Stimulated activated naive CD4-positive, alpha-beta T cell (primary cell): ENCODE measurements around the gene CASZ1.

Experiments used
- DNase-seq, 6 experiments: peaks; one replicate each; lab custom pipeline; 2025; lab: John Stamatoyannopoulos, UW

CASZ1 gene

DNA sequence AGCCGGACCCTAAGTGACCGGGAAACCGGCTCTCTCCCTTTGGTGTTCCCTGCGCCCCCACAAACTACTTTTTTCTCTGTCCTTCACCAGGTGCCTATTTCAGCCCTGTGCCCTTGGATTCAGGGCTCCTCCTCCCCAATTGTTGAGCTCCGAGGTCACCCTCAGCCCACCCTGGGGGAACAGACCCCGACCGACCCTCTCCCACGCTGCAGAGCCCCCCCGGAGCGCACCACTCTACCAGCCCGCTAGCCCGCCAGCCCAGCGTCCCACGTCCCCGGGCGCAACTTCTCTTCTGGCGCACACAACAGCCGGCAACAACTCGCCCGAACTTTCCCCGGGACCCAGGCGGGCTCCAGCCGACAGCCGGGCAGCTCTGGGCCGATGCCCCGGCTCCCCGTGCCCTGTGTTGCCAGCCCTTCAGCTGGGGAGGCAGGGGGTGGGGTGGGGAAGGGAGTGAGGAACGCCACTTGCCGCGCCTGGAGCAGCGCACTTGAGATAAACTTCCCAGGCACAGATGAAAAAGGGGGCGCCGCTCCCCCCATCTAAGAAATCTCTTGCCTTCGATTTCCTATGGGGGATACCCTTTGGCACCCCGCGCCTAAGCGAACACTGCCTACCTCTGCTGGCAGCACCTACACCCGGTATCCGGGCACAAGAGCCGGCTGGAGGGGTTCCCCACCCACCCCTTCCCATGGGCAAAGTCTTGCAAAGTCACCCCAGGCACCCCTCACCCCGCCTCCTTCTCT is 997 bp downstream of the CASZ1 start:
- DNase-seq, result no peak

DNA sequence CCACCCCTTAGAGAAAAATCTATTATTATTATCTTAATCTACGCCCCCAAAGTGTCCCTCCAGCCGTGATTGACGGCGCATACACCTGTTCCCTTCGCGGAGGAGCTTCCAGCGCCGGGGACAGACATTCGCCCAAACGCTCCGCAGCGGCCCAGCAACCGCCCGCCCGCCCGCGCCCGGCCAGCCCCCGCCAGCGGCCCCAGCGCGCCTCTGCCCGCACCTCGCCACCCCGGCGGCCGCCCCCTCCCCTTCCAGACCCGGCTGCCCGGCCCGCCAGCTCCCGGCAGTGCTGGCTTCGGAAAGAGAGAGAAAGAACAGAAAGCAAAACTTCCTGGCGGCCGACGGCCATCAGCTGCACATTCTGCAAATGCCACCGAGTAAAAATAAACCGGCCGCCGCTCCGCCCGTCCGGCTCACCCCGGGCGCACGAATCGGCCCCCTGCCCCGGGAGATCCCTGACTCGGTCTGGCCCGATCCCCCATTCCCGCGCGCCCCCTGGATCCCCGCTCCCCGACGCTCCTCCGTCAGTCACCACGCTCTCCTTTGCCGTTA is 1.6 kb downstream of the CASZ1 start:
- DNase-seq, result no peak

DNA sequence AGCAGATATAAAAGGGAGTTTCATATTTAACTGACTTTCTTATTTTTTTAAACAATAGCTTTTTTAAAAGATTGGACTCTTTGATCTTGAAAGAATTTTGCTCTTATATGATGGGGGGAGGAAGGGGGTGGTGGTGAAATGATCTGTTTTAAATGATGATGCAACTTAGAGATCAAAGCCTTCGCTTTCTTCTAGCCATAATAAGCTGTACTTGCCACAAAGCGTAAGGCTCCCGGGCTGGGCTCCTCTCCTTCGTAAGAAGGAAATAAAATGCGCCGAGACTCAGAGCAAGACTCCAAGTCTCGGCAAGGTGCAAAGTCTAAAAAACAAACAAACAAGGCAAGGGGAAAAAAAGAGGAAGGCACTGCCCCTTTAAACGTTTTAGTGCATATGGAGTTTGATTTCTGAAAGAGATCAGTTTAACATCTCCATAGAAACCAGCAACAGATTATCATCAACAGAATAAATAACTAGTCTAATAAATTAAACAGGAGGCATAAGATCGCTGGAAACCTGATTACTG is 3.3 kb downstream of the CASZ1 start:
- no peak for DNase-seq

DNA sequence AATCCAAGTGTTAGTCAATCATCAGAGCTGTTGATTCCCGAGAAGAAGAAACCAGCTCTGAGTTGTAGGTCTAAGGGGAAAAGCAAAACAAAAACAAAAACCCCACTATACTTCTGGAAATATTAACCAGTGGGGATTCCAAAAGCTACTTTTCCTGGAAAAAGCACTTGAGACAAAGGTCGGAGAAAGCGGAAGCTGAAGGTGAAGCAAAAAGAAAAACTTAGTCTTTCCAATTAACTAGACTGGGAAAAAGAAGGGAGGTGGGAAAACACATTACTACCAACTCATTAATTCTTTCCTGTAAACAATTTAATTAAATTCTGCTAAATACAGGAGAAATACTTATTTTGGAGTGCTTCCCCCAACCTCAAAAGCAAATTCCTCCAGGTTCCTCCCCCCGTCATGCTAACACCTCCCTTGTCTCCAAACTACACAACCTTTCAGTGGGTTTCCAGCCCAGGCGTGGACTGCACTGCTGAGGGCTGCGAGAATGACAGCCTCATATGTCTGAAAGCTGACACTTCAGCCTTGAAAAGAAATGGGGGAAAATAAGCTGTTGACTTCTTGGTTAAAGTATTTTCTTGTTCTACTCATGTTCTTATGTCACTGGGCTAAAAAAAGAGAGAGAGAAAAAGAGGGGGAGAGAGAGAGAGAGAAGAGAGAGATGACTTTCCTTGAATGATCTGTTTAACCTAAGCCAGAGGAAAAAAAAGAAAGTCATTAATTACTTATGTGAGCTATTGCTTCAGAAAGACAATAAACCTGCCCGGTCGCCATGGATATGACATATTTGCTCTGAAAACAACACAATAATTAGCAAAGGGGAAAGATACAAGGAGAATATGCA is 5.1 kb downstream of the CASZ1 start:
- DNase-seq, result no peak

DNA sequence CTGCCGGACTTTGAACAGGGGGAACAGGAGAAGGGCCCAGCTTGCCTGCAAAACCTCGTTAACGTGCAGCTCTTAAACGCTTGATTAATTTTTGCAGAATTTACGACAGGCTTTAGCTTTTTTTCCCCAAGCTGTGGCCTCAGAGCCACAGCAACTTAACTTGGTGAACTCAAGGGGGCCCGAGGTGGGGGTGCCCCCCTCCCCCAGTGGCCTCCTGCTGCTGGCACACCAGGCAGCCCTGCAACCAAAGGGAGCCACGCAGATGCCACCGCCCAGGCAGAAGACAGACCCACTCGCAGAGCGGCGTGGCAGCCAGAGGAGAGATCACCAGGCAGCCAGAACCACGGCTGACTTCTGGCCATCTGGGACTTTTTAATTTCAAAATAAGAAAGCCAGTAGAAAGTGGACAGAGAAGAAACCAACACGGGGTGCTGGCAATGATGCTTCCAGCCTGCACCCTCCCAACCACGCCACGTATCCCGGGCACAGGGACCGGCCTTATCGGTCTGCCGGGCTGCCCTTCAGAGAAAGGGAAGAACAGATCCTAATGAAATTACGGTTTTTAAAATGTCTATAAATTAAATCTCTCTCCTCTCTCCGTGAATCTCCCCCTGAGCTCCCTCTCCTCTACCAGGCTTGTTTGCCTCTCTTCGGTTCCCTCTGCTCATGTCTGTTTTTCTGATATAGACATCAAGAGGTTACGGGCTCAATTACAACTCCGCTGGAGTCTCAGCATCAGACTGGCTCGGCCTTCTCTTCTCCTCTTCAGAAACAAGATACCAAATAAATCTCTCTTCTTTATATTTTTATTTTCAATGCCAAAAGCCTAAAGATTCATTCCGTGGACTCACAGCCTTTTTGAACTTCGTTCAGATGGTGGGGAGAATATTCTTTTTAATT is 6.4 kb downstream of the CASZ1 start:
- DNase-seq, result no peak

DNA sequence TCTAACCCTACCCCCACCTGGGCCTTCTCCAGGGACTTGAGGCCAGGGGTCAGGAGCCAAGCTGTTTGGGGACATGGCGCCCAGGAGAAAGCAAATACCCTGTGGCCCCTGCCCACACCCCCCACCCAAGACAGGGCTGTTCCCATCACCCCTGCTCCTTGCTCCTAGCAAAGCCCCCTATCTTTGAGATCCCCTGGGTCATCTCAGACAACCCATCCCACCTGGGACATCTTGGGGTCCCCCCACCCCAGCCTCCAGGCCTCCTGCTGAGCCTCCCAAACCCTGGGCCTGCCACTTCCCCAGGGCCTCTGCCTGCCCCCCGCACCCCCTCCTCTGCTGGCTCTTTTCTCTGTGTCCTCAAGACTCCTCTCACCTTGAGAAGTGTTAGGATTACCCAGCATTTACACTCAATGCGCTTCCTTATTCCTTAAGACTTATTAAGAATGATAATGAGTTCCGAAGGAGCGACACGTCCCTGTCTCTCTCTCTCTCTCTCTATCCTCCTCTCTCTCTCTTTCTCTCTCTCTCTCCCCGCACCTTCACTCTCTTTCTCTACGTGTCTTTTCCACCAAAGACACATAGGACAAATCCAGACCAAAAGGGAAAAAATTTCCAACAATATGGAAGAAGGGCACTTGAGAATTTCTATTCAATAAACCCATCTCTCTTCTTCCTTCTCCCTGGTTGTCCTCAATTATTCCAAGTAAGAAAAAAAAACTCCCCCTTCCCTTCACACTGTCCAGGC is 7.2 kb downstream of the CASZ1 start:
- DNase-seq, result no peak

DNA sequence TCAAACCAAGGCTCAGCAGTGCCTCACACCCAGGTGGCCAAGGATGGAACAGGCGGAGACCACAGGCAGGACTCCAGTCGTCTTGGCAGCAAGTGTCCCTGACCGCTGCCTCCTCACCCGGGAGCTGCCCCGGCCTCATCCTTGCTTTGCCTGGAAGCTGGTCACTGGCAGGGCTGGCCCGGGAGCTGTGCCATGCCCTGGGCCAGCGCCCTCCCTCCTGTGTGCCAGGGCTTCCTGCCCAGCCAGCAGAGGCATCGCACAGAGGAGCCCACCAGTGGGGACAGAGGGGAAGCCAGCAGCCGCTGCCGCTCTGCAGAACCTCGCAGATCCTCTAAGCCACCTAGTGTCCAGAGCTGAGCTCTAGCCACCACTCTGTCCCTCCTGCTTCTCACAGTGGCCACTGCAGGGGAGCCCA is 7.8 kb downstream of the CASZ1 start:
- no peak for DNase-seq

DNA sequence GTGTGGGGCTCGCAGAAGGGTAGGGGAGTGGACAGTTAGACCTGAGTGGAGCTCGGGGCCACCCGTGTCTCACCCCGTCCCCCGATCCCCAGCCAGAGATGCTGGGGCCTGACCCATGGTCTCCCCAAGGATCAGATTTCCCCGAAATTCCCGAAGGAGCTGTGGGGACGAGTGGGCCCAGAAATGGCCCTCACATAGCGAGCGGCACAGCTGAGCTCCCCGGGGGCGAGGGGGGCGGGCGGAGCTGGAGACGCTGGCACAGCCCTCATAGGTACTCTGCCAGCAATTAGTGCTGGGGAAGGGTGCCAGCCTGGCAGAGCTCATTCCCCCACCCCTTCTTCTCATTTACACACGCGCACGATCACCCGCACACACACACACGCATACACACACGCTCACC is 9.2 kb downstream of the CASZ1 start:
- no peak for DNase-seq

DNA sequence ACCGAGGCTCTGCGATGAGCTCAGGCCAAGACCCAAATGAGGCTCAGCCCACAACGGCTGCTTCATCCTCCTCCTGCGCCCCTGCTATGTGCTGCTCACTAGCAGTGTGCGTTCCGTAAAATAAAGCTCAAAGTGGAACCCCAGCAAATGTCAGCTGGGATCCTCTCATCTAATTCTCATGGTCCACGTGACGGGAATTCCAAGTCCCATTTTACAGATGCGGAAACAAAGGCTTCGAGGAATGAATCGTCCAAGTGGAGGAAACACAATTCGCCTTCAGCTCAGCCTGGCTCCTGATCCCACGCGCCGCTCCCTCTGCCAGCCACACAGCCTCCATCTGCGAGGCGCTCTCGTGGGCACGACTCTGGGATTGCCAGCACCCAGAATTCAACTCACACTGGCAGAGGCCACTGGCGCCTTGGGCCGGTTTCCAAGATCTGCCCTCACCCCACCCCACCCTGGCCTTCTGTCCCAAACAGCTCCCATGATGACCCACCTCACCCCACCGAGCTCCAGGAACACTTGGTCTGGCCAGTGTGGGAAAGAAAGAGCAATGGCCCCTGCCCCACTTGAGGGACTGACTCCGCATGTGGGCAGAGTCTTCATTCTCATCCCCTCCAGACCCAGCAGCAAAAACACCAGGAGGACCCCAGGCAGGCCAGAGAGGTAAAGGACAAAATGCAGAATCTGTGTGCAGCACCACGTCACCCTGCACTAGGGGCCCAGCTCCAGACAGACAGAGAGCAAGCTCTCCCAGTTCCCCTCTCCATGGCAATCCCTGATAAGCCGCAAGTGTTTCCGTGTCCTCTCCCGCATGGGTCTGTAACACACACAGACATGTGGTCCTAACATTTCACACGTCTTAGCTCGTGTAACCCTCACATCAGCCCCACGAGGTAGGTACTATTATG is 10.5 kb downstream of the CASZ1 start:
- no peak for DNase-seq

DNA sequence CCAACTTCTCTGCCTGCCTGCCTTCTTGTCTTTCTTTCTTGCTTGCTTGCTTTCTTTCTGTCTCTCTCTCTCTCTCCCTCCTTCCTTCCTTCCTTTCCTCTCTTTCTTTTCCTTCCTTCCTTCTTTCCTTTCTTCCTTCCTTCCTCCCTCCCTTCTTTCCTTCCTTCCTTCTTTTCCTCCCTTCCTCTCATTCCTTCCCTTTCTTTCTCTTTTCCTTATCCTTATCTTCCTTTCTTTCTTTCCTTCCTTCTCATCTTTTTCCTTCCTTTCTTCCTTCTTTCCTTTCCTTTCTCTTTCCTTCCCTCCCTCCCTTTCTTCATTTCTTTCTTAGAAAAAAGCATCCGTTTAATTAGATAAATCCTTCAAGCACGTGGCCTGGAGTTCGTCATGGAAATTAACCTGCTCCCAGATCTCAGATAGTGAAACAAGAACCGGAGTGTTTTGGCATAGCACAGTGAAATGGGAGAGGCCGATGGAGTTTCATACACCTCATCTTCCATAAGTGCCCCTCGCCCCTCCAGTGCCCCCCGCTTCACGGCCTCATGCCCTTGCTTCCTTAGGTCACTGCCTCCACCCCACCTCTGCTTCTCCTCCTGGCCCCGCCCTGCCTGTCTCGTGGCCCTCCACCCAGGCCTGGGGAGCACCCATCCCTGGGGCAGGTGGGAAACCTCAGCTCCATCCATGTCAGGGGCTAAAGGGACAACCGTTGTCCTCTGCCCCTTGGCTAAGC is 11.3 kb downstream of the CASZ1 start:
- no peak for DNase-seq

DNA sequence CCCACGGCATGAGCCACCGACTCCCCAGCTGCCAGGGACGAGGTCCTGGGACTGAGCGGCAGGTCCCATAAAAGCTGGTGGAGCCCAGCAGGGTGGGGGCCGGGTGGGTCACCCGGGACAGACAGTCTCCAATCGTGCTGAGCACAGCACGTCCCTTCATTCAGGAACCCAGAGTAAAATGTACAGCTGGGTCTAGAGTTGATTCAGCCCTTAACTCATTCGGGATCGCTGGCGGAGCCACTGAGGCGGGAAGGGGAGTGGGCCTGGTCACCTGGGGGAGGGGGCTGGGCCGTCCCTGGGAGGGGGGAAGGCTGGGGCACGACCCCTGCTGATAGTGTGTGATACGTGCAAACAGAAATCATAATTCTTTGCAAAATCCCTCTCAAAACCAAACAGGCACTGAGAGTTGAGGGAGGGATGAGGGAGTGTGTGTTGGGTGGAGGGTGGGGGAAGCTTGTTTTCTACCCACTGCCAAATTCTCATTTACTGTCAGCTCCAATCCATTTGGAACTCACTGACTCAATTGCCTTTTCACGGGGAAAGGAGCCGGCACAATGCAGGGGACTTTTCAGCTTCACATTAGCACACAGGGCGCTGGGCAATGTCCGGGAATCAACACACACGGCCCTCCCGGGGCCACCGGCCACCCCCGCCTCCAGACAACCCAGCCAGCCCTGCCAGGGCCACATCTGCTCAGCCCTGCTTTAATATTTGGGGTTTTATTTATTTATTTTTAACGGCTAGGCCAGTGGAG is 13.8 kb downstream of the CASZ1 start:
- no peak for DNase-seq

DNA sequence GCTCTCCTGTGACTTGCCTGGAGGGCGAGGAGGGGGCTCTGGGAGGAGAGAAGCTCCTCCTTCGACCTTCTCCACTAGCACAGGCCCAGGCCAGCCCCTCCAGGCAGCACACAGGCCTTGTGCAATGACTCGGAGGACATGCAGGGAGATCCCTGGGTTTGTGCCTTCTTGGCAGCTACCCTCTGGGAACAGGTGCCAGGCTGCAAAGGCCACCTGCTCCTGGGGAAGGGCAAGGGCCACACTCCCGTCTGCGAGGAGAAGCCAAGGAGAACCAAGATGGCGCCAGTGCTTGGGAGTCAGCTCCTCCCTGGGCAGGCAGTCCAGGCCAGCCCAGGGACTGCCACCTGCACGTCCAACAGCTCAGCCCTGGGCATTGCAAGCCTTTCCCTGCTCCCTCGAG is 15.3 kb downstream of the CASZ1 start:
- DNase-seq, result no peak

DNA sequence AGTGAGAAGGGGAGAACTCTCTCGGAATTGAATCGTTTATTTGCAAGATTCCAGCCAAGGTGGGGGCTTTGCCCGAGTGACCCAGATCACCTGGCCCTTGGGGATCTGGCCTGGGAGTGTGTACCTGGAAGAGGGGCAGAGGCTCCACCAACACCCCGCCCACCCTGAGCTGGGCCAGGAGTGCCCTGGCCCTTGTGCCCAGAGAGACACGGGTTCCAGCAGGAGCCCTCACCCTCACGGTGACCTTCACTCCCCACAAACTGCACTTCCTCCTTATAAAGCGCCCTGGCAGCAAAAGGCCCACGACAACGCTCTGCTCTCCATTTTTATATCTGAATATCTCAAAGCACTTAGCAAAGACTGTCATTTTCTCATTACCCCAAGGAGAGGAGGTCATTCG is 16.6 kb downstream of the CASZ1 start:
- no peak for DNase-seq

DNA sequence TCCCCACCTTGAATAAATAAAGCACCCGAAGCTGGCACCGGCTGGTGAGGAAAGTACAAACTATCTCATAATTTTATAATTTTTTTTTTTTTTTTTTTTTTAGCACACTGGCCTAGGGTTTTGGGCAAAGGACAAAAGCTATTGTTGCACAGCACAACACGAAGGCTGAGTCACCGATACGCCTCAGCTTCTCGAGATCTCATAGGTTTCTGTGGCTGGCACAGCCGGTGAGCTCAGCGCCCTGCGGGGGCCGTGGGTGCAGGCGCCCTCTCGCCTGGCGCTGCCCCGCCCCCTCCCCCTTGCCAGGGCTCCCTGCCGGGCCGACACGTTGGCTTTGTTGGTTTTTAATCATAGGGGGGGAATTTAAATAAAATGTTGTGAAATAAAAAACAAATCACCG is 17.2 kb downstream of the CASZ1 start:
- no peak for DNase-seq

DNA sequence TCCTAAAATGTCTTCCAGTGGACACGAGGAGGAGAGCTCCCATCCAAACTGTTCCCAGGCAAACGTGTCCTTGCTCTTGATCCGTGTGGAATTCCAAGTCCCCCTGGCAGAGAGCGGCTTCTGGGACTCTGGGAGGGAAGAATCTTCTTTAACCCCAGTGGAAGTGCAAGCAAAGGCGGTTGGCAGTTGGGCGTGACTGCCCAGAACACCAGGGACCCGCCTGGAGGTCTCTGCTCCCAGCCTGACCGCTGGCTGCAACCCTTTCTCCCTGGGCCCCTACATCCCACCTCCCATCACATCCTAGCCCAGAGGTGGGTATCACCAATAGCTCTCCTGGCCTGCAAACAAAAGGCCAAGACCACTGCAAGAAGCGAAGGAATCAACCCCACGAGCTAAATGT is 17.8 kb downstream of the CASZ1 start:
- no peak for DNase-seq

DNA sequence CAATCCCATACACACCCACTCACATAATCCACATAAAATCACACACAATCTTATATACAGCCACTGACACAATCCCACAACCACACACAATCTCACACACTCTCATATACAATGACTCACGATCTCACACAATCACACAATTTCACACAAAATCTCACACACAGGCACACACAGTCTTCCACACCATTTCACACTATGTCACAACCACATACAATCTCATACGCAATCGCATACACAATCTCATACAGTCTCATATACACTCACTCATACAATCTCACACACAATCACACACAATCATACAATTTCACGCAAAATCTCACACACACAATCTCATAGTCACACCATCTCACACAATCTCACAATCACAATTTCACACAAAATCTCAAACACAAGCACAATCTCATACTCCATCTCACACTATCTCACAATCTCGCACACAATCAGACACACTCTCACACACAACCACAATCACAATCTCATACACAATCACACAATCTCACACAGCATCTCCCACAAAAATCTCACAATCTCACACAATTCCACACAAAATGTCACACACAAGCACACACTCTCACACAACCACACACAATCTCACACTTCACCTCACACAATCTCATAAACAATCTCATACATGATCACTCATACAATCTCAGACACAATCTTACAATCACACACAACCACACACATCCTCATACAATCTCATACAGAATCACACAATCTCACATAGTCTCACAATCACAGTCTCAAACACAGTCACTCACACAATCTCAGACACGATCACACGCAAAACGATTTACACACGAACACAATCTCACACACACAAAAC is 18.5 kb downstream of the CASZ1 start:
- DNase-seq, result no peak

DNA sequence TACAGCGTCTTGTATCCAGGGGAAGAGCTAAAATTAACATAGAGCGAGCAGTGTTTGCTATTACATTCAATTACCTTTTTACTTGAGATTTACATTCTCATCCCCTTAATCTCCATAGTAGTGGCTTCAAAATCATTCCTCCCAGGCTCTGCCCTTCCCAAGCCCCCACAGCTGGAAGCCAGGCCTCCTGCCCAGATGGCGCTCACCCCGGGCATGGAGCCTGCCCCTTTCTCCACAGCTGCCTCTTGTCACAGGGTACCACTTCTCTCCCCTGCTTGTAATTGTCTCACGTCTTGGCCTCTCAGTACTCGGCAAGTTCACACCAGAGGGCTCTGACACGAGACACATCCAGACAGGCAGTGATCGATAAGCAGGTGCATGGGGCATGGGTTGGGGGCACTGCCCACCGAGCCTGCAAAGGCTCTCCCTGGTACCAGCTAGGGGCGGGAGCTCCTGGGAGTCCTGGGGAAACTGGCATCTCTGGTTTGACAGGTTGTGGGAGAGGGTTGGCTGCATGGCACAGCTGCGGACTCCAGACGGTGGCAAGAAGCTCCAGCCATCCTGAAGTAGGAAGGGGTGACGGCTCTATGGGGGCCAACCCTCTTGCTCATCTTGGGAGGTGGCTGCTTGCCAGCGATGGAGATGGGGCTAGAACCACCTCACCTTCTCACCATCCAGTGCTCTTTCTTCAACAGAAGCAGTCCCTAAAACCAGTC is 20.1 kb downstream of the CASZ1 start:
- no peak for DNase-seq
